ENCODE results near the gene TRMT61A.

- TF ChIP-seq, protein P1, sequence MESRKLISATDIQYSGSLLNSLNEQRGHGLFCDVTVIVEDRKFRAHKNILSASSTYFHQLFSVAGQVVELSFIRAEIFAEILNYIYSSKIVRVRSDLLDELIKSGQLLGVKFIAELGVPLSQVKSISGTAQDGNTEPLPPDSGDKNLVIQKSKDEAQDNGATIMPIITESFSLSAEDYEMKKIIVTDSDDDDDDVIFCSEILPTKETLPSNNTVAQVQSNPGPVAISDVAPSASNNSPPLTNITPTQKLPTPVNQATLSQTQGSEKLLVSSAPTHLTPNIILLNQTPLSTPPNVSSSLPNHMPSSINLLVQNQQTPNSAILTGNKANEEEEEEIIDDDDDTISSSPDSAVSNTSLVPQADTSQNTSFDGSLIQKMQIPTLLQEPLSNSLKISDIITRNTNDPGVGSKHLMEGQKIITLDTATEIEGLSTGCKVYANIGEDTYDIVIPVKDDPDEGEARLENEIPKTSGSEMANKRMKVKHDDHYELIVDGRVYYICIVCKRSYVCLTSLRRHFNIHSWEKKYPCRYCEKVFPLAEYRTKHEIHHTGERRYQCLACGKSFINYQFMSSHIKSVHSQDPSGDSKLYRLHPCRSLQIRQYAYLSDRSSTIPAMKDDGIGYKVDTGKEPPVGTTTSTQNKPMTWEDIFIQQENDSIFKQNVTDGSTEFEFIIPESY (IDR thresholded peaks at IDR 0.05; ENCODE audit: borderline replicate concordance, low read depth): no peak
- TF ChIP-seq REST (IDR thresholded peaks at IDR 0.05; ENCODE audit: low read depth, low read length) (no peak), RFX5 (IDR thresholded peaks at IDR 0.05; ENCODE audit: low read length) (no peak), TAF1 (IDR thresholded peaks at IDR 0.05; ENCODE audit: borderline replicate concordance, low read depth, low read length) (no peak)
Observed at GRCh38 chr14:103541709-103542604, 13.0 kb downstream of the TRMT61A start.

Measured in SK-N-SH (cell line).